CD4-positive, alpha-beta T cell treated with Interleukin-17A for 1 hour (primary cell): Measurements from ENCODE around the gene SRM.
"Not testable (repeated sequence)": the region's sequence is repeated elsewhere in the genome, so short reads cannot be mapped to it uniquely, and the experiment has no call there.

Source experiments
- DNase-seq: peaks from one replicate; pipeline ENCODE4 v3.0.0-alpha.2; 2020

The SRM gene

GRCh38 chr1:11063937-11064537, 4.2 kb upstream of the SRM start:
- DNase-seq, result not testable (repeated sequence)

GRCh38 chr1:11062965-11063401, 3.2 kb upstream of the SRM start:
- DNase-seq, result peak; percentile 39

- no peak for DNase-seq
Measured at GRCh38 chr1:11061652-11062365, 2.0 kb upstream of the SRM start.

GRCh38 chr1:11059155-11059967, 457 bp downstream of the SRM start:
- DNase-seq, result no peak

GRCh38 chr1:11058595-11059154, 1.1 kb downstream of the SRM start:
- no peak for DNase-seq

GRCh38 chr1:11058026-11058425, 1.8 kb downstream of the SRM start:
- no peak for DNase-seq

GRCh38 chr1:11057477-11057876, 2.3 kb downstream of the SRM start:
- no peak for DNase-seq

GRCh38 chr1:11056504-11056903, 3.3 kb downstream of the SRM start:
- no peak for DNase-seq

GRCh38 chr1:11055676-11056075, 4.1 kb downstream of the SRM start:
- no peak for DNase-seq

GRCh38 chr1:11054666-11055065, 5.2 kb downstream of the SRM start:
- DNase-seq, result no peak

- no peak for DNase-seq
Measured at GRCh38 chr1:11054181-11054580, 5.6 kb downstream of the SRM start.

- DNase-seq, result no peak
Measured at GRCh38 chr1:11053758-11054137, 6.1 kb downstream of the SRM start.

- DNase-seq, result no peak
Measured at GRCh38 chr1:11052839-11053757, 6.7 kb downstream of the SRM start.

- DNase-seq, result no peak
Measured at GRCh38 chr1:11051781-11052511, 7.9 kb downstream of the SRM start.

GRCh38 chr1:11051121-11051520, 8.7 kb downstream of the SRM start:
- DNase-seq, result not testable (repeated sequence)

GRCh38 chr1:11046625-11047365, 13.0 kb downstream of the SRM start, which contains the start of gene MASP2:
Gene MASP2, minus strand, starts transcription at chr1:11047239. Its CDS starts 32 bp downstream, at chr1:11047207.
- no peak for DNase-seq

- DNase-seq, result no peak
Measured at GRCh38 chr1:11046270-11046566, 13.6 kb downstream of the SRM start.

- DNase-seq, result no peak
Measured at GRCh38 chr1:11045428-11046269, 14.2 kb downstream of the SRM start.

GRCh38 chr1:11044849-11045427, 14.9 kb downstream of the SRM start:
- DNase-seq, result no peak
